Transverse colon (tissue), 4 donors: ENCODE data around the gene COL4A1. TPM values are rescaled to one million over a fixed set of nuclear protein-coding genes. Genes with fewer than 3 reads are reported as not detected.

ENCODE experiments used
- DNase-seq: peaks from one replicate; pipeline ENCODE4 v3.0.0-alpha.2; 2019
- H3K27ac ChIP-seq, 4 donors: fragments of 200-600 bp; sonication (generic); 2 replicates each; pipeline ENCODE4 v1.5.1; 2016 to 2018; ENCODE audit warnings: inconsistent platforms in 4 of 4
- H3K27me3 ChIP-seq: fragments of 200-600 bp; sonication (generic); 2 replicates; pipeline ENCODE4 v1.5.1; 2017; ENCODE audit warnings: inconsistent platforms
- H3K36me3 ChIP-seq, 4 donors: fragments of 200-600 bp; sonication (generic); 2 replicates each; pipeline ENCODE4 v1.5.1; 2017 to 2019; ENCODE audit warnings: inconsistent platforms in 4 of 4
- H3K4me1 ChIP-seq, 4 donors: fragments of 200-600 bp; sonication (generic); 2 replicates each; pipeline ENCODE4 v1.5.1; 2017 to 2020; ENCODE audit warnings: inconsistent platforms in 4 of 4
- H3K4me3 ChIP-seq, 4 donors: fragments of 200-600 bp; sonication (generic); 1 replicate in 1 of 4; 2 replicates in 3 of 4; pipeline versions ENCODE4 v1.5.1 to v1.6.1; 2017 to 2019; ENCODE audit warnings: inconsistent platforms in 4 of 4
- H3K9me3 ChIP-seq, 2 donors: fragments of 200-600 bp; sonication (generic); 2 replicates each; pipeline ENCODE4 v1.5.1; 2017 to 2019; ENCODE audit warnings: inconsistent platforms in 2 of 2
- EP300 ChIP-seq: sonication (generic); formaldehyde crosslinking; IDR thresholded peaks from one replicate; pipeline ENCODE4 v1.6.1; 2017; ENCODE audit warnings: antibody characterized with exemption, low read depth
- POLR2A ChIP-seq: fragments of 450-650 bp; IDR thresholded peaks from one replicate; pipeline ENCODE4 v1.6.1; 2016; ENCODE audit warnings: antibody characterized with exemption, mild to moderate bottlenecking, moderate library complexity
- POLR2AphosphoS5 ChIP-seq, 3 donors: sonication (generic); formaldehyde crosslinking; IDR thresholded peaks; one replicate each; pipeline ENCODE4 v1.6.1; 2016; ENCODE audit warnings: antibody characterized with exemption in 3 of 3
- WGBS, 2 donors: methylation state at CpG; one replicate each; pipeline ENCODE4 v1.1.5; 2018; ENCODE audit warnings: low coverage in 1 of 2; 5-methylcytosine and 5-hydroxymethylcytosine counted together
- in situ Hi-C, 4 donors: fragments of 200-750 bp; cut with MboI; loops; one replicate each; pipeline versions ENCODE4 v1.15.0 to v1.15.1; 2017; ENCODE audit warnings: low sequenced_read_pairs in 3 of 4, low pct_ligation_motif_present in 1 of 4, low pct_unique_long_range_greater_than_20kb in 1 of 4
- intact Hi-C: fragments of 100-400 bp; cut with DNase I; formaldehyde crosslinking; loops from one replicate; pipeline ENCODE4 v1.15.1; 2023; ENCODE audit warnings: low total_unique reads
- total RNA-seq, 4 donors: library from RNA; depleted of rRNA; stranded (reverse); fragments of >200 nt; gene quantifications; one replicate each; pipeline ENCODE4 v1.1.0, GENCODE V29; 2016
- TF ChIP-seq, protein P1 (sequence below), 5 experiments: fragments of 200-600 bp in 3 of 5; fragments of 450-650 bp in 2 of 5; sonication (generic) in 3 of 5; IDR thresholded peaks; 1 replicate in 2 of 5; 2 replicates in 3 of 5; pipeline ENCODE4 v1.5.1; 2016 to 2017; ENCODE audit warnings: antibody characterized with exemption in 5 of 5, inconsistent platforms in 3 of 5, mild to moderate bottlenecking in 2 of 5, moderate library complexity in 1 of 5

The COL4A1 gene
- total RNA-seq, 4 donors from 2014 or later = 46.4 to 180 (median 99.2) TPM

DNA sequence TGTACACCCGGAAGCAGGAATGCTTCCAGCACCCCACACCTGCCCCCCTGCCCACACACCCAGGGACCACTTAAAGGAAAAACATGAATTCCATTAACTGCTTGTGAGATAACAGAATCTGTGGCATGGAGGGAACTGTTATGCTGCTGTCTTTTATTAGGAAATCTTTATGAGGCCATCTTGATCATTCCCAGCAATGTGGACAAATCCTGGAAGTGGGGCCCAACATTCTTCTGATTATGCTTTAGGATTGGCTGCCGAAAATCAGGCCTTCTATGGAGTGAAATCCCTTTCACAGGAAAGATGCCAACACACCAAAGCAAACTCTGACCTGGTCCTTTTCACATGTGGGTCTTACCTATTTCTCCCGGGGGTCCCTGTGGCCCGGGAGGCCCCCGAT is 114.5 kb downstream of the COL4A1 start:
- intact Hi-C loops = no loop called here
- H3K36me3 ChIP-seq = no peaks in the 10 kb centered on the region
- H3K27ac ChIP-seq = peak overlapping the region in 1 of 4 donors; percentile 4
- no peak for TF ChIP-seq POLR2A
- TF ChIP-seq, protein P1, sequence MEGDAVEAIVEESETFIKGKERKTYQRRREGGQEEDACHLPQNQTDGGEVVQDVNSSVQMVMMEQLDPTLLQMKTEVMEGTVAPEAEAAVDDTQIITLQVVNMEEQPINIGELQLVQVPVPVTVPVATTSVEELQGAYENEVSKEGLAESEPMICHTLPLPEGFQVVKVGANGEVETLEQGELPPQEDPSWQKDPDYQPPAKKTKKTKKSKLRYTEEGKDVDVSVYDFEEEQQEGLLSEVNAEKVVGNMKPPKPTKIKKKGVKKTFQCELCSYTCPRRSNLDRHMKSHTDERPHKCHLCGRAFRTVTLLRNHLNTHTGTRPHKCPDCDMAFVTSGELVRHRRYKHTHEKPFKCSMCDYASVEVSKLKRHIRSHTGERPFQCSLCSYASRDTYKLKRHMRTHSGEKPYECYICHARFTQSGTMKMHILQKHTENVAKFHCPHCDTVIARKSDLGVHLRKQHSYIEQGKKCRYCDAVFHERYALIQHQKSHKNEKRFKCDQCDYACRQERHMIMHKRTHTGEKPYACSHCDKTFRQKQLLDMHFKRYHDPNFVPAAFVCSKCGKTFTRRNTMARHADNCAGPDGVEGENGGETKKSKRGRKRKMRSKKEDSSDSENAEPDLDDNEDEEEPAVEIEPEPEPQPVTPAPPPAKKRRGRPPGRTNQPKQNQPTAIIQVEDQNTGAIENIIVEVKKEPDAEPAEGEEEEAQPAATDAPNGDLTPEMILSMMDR (IDR thresholded peaks at IDR 0.05) = no peak
- TF ChIP-seq POLR2AphosphoS5 (IDR thresholded peaks at IDR 0.05) = no peak
- no peak for TF ChIP-seq EP300
- no peak for DNase-seq
- in situ Hi-C loops = no loop called here
- WGBS, 2 donors = 82 to 100% methylated on average over 2 to 5 of the region's 5 CpGs
- H3K9me3 ChIP-seq = no peaks in the 10 kb centered on the region
- no peaks in the 10 kb centered on the region for H3K4me1 ChIP-seq
- no peaks in the 10 kb centered on the region for H3K27me3 ChIP-seq
- no peak overlapping the region for H3K4me3 ChIP-seq

DNA sequence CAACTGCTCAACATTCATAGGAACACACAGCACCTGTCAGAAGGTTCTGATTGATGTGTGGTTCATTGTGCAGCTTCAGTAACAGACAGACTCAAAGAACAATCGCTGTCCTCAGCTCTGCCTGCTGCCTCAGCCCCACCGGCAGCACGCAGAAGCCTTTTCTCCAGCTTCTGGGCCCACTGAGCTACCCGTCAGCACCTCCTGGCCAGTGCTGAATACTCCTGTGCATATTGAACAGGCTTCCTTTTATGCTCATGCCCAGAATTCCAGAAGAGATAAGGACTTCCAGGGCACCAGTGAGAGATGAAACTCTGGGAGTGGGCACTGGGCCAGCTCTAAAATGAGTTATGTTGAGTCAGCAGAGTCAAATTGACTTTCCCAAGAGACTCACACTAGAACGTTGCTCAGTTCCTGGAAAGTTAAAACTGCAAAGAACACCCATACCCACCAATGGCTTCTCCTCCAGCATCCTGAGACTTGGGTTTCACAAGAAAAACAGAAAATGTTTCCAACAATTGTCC is 119.3 kb downstream of the COL4A1 start:
- TF ChIP-seq, protein P1 (IDR thresholded peaks at IDR 0.05) = no peak
- TF ChIP-seq POLR2A (no peak), EP300 (no peak), POLR2AphosphoS5 (IDR thresholded peaks at IDR 0.05) (no peak)
- no peaks in the 10 kb centered on the region for H3K27me3 ChIP-seq
- in situ Hi-C loops (no loop called here), intact Hi-C loops (no loop called here)
- H3K4me1 ChIP-seq = no peaks in the 10 kb centered on the region
- WGBS, 2 donors = 29 to 77% methylated on average over 1 to 5 of the region's 5 CpGs
- H3K36me3 ChIP-seq = peaks cover 0 to 10% (median 0%) of the 10 kb centered on the region in 4 donors
- no peak overlapping the region for H3K27ac ChIP-seq
- no peaks in the 10 kb centered on the region for H3K9me3 ChIP-seq
- H3K4me3 ChIP-seq = no peak overlapping the region
- DNase-seq = no peak

DNA sequence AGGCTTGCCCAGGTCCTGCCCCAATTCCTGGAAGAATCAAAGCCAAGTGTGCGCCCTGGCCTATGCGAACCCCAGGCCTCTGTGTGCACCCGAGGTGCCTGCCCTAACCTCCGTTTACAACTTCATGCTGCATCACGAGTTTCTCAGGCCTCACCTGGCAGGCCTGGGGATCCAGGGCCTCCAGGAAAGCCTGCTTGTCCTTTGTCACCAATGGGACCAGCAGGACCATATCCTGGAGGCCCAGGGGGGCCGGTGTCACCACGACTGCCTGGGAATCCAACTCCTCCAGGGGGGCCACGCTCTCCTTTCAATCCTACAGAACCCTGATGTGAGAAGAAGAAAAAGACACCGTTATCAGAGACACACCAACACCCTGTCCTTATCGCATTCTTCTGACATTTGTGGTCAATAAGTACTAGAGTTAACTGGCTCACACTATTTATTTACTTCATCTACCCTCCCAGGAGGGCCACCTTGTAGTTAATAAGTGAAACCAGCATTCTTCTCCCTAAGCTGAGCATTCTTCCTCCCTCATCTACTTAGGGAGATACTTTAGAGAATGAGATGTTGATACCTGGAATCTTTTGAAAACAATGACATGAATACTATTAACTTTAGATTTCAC is 120.6 kb downstream of the COL4A1 start:
- H3K4me3 ChIP-seq = no peak overlapping the region
- TF ChIP-seq POLR2A = no peak
- TF ChIP-seq, protein P1 (IDR thresholded peaks at IDR 0.05) = no peak
- no peak for TF ChIP-seq POLR2AphosphoS5 (IDR thresholded peaks at IDR 0.05)
- no peak for TF ChIP-seq EP300
- no peaks in the 10 kb centered on the region for H3K27me3 ChIP-seq
- no peak overlapping the region for H3K27ac ChIP-seq
- no peaks in the 10 kb centered on the region for H3K9me3 ChIP-seq
- H3K4me1 ChIP-seq = no peaks in the 10 kb centered on the region
- intact Hi-C loops = no loop called here
- H3K36me3 ChIP-seq = peaks cover 0 to 10% (median 0%) of the 10 kb centered on the region in 4 donors
- WGBS, 2 donors = 40 to 76% methylated on average over 1 to 10 of the region's 10 CpGs
- in situ Hi-C loops = no loop called here
- DNase-seq = no peak

DNA sequence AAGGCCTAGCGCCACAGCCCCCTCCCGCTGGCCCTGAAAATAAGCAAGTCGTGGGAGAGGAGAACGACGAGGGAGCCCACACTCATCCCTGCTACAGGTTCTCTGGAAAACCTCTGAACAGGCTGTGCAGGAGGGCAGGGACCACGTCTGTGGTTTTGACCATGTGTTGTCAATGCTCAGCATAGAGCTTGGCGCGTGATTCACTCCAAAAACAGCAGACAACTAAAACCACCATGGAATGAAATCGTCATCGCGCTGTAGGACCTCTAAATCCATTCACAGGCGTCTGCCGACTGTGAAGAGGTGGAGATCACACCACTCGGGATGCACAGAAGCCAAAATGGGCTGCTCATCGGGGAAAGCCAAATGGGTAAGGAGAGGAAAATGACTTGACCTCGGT is 121.3 kb downstream of the COL4A1 start:
- intact Hi-C loops (no loop called here), in situ Hi-C loops (no loop called here)
- Histone ChIP-seq H3K27me3 (no peaks in the 10 kb centered on the region), H3K4me3 (no peak overlapping the region), H3K4me1 (no peaks in the 10 kb centered on the region), H3K36me3 (peaks cover 0 to 10% (median 0%) of the 10 kb centered on the region in 4 donors), H3K27ac (no peak overlapping the region), H3K9me3 (no peaks in the 10 kb centered on the region)
- TF ChIP-seq, protein P1 (IDR thresholded peaks at IDR 0.05) = no peak
- DNase-seq = no peak
- 89% methylated on average over 16 of the region's 16 CpGs; no CpG with 5 or more reads in 1 of the 2 donors for WGBS, 2 donors
